Esophagus squamous epithelium (tissue), 5 donors: ENCODE data around the gene FOXI1. TPM values are rescaled to one million over a fixed set of nuclear protein-coding genes. Genes with fewer than 3 reads are reported as not detected.

Experiments
- DNase-seq: peaks from one replicate; lab custom pipeline; 2025; lab: John Stamatoyannopoulos, UW
- H3K27ac ChIP-seq, 4 donors: fragments of 200-600 bp; sonication (generic); one replicate each; pipeline ENCODE4 v1.5.1; 2016 to 2019; ENCODE audit warnings: mild to moderate bottlenecking in 1 of 4
- H3K27me3 ChIP-seq, 4 donors: fragments of 200-600 bp; sonication (generic); 1 replicate in 3 of 4; 2 replicates in 1 of 4; pipeline versions ENCODE4 v1.5.1 to v1.6.0; 2017 to 2021; ENCODE audit warnings: antibody characterized with exemption in 1 of 4
- H3K36me3 ChIP-seq, 3 donors: fragments of 200-600 bp; sonication (generic); one replicate each; pipeline ENCODE4 v1.5.1; 2016 to 2019
- H3K4me1 ChIP-seq, 3 donors: fragments of 200-600 bp; sonication (generic); one replicate each; pipeline ENCODE4 v1.5.1; 2017 to 2019
- H3K4me3 ChIP-seq, 4 donors: fragments of 200-600 bp; sonication (generic); 1 replicate in 3 of 4; 2 replicates in 1 of 4; pipeline ENCODE4 v1.5.1; 2016 to 2019; ENCODE audit warnings: mild to moderate bottlenecking in 2 of 4, moderate library complexity in 1 of 4
- H3K9me3 ChIP-seq, 3 donors: fragments of 200-600 bp; sonication (generic); one replicate each; pipeline ENCODE4 v1.5.1; 2016 to 2019
- CTCF ChIP-seq, 6 experiments: fragments of 450-650 bp in 4 of 6; fragments of 200-600 bp in 2 of 6; sonication (generic) in 2 of 6; IDR thresholded peaks; one replicate each; pipeline ENCODE4 v1.5.1; 2016 to 2019; ENCODE audit warnings: antibody characterized with exemption in 6 of 6, mild to moderate bottlenecking in 4 of 6, moderate library complexity in 4 of 6
- POLR2A ChIP-seq, 4 donors: fragments of 450-650 bp; IDR thresholded peaks; one replicate each; pipeline ENCODE4 v1.6.1; 2017; ENCODE audit warnings: antibody characterized with exemption in 4 of 4, mild to moderate bottlenecking in 4 of 4, moderate library complexity in 3 of 4
- WGBS, 2 donors: methylation state at CpG; one replicate each; pipeline ENCODE4 v1.1.5; 2018; 5-methylcytosine and 5-hydroxymethylcytosine counted together
- intact Hi-C: fragments of 100-400 bp; cut with DNase I; formaldehyde crosslinking; loops from one replicate; pipeline ENCODE4 v1.15.0; 2022
- total RNA-seq, 4 donors: library from RNA; depleted of rRNA; stranded (reverse); fragments of >200 nt; gene quantifications; one replicate each; pipeline ENCODE4 v1.1.0, GENCODE V29; 2016
- donor health status: DM: yes; HTN: yes; CAD: no.

Gene FOXI1
- total RNA-seq, 4 donors from 2014 or later, result not detected

GRCh38 chr5:170132269-170132975 lies 26.7 kb downstream of the FOXI1 start:
- 51 to 67% methylated on average over 4 of the region's 4 CpGs for WGBS, 2 donors
- peaks cover 0 to 4% (median 0%) of the 10 kb centered on the region in 3 donors for H3K9me3 ChIP-seq
- TF ChIP-seq POLR2A (IDR thresholded peaks at IDR 0.05) (no peak), CTCF (IDR thresholded peaks at IDR 0.05) (no peak)
- no peaks in the 10 kb centered on the region for H3K36me3 ChIP-seq
- H3K27ac ChIP-seq, result no peak overlapping the region
- no peaks in the 10 kb centered on the region for H3K27me3 ChIP-seq
- intact Hi-C loops, result no loop called here
- H3K4me3 ChIP-seq, result no peak overlapping the region
- no peak for DNase-seq
- peaks cover 0 to 14% (median 3%) of the 10 kb centered on the region in 3 donors for H3K4me1 ChIP-seq

GRCh38 chr5:170132976-170133448 lies 27.3 kb downstream of the FOXI1 start:
- H3K27ac ChIP-seq, result no peak overlapping the region
- no peak for DNase-seq
- H3K4me3 ChIP-seq, result no peak overlapping the region
- intact Hi-C loops, result no loop called here
- TF ChIP-seq CTCF (IDR thresholded peaks at IDR 0.05) (no peak), POLR2A (IDR thresholded peaks at IDR 0.05) (no peak)
- H3K36me3 ChIP-seq, result no peaks in the 10 kb centered on the region
- H3K9me3 ChIP-seq, result no peaks in the 10 kb centered on the region
- 75 to 84% methylated on average over 3 of the region's 3 CpGs for WGBS, 2 donors
- H3K27me3 ChIP-seq, result no peaks in the 10 kb centered on the region
- H3K4me1 ChIP-seq, result peaks cover 0 to 14% (median 3%) of the 10 kb centered on the region in 3 donors

GRCh38 chr5:170135796-170136490 lies 30.2 kb downstream of the FOXI1 start:
- no peak overlapping the region for H3K4me3 ChIP-seq
- H3K9me3 ChIP-seq, result no peaks in the 10 kb centered on the region
- H3K36me3 ChIP-seq, result no peaks in the 10 kb centered on the region
- WGBS, 2 donors, result 20 to 21% methylated on average over 4 of the region's 4 CpGs
- no peak for DNase-seq
- intact Hi-C loops, result no loop called here
- H3K4me1 ChIP-seq, result peaks cover 0 to 14% (median 3%) of the 10 kb centered on the region in 3 donors
- TF ChIP-seq CTCF (IDR thresholded peaks at IDR 0.05) (no peak), POLR2A (IDR thresholded peaks at IDR 0.05) (no peak)
- H3K27me3 ChIP-seq, result no peaks in the 10 kb centered on the region
- H3K27ac ChIP-seq, result peak overlapping the region in 1 of 4 donors; percentile 15

- 66 to 67% methylated on average over 3 of the region's 3 CpGs for WGBS, 2 donors
- TF ChIP-seq POLR2A (IDR thresholded peaks at IDR 0.05) (no peak), CTCF (IDR thresholded peaks at IDR 0.05) (no peak)
- peak overlapping the region in 1 of 4 donors; percentile 15 for H3K27ac ChIP-seq
- no peak overlapping the region for H3K4me3 ChIP-seq
- no peak for DNase-seq
- H3K27me3 ChIP-seq, result no peaks in the 10 kb centered on the region
- no peaks in the 10 kb centered on the region for H3K9me3 ChIP-seq
- intact Hi-C loops, result no loop called here
- no peaks in the 10 kb centered on the region for H3K36me3 ChIP-seq
- peaks cover 0 to 14% (median 3%) of the 10 kb centered on the region in 3 donors for H3K4me1 ChIP-seq
These were observed 30.8 kb downstream of the FOXI1 start for GRCh38 chr5:170136506-170136905.

GRCh38 chr5:170137694-170138214 lies 32.1 kb downstream of the FOXI1 start:
- no peak for TF ChIP-seq CTCF (IDR thresholded peaks at IDR 0.05)
- no peak for TF ChIP-seq POLR2A (IDR thresholded peaks at IDR 0.05)
- Histone ChIP-seq H3K4me3 (no peak overlapping the region), H3K4me1 (peaks cover 0 to 14% (median 3%) of the 10 kb centered on the region in 3 donors), H3K27me3 (no peaks in the 10 kb centered on the region), H3K27ac (no peak overlapping the region), H3K36me3 (no peaks in the 10 kb centered on the region), H3K9me3 (no peaks in the 10 kb centered on the region)
- no CpG with 5 or more reads among the region's 2 CpGs for WGBS, 2 donors
- intact Hi-C loops, result no loop called here
- DNase-seq, result no peak
